ENCODE measurements around the gene IL1RN.

IL1RN gene

GRCh38 chr2:113129519-113130078, 2.2 kb downstream of the IL1RN start:
- no peak for DNase-seq

- no peak for DNase-seq
Measured at GRCh38 chr2:113131352-113132185, 4.2 kb downstream of the IL1RN start.

- no peak for DNase-seq
Measured at GRCh38 chr2:113132414-113133021, 5.1 kb downstream of the IL1RN start.

- DNase-seq: no peak
Measured at GRCh38 chr2:113133704-113134598, 6.6 kb downstream of the IL1RN start.

- DNase-seq: no peak
Measured at GRCh38 chr2:113134717-113135116, 7.3 kb downstream of the IL1RN start.

- no peak for DNase-seq
Measured at GRCh38 chr2:113135317-113135716, 7.9 kb downstream of the IL1RN start.

- peak; percentile 58 for DNase-seq
Measured at GRCh38 chr2:113136828-113137775, 9.7 kb downstream of the IL1RN start.

GRCh38 chr2:113137827-113138226, 10.4 kb downstream of the IL1RN start:
- DNase-seq: no peak

- DNase-seq: peak; percentile 87
Measured at GRCh38 chr2:113138428-113139322, 11.3 kb downstream of the IL1RN start.

GRCh38 chr2:113141451-113141850, 14.1 kb downstream of the IL1RN start:
- DNase-seq: no peak

- no peak for DNase-seq
Measured at GRCh38 chr2:113142290-113142689, 14.9 kb downstream of the IL1RN start.

- no peak for DNase-seq
Measured at GRCh38 chr2:113144259-113144658, 16.9 kb downstream of the IL1RN start.

- DNase-seq: no peak
Measured at GRCh38 chr2:113148606-113149552, 21.5 kb downstream of the IL1RN start.

- no peak for DNase-seq
Measured at GRCh38 chr2:113149553-113150257, 22.3 kb downstream of the IL1RN start.

- no peak for DNase-seq
Measured at GRCh38 chr2:113150258-113150601, 22.8 kb downstream of the IL1RN start.

- no peak for DNase-seq
Measured at GRCh38 chr2:113155331-113155730, 27.9 kb downstream of the IL1RN start.

GRCh38 chr2:113156278-113157117, 29.1 kb downstream of the IL1RN start:
- DNase-seq: no peak
